Hepatocyte (in vitro differentiated cells): ENCODE data around the gene SHPK. TPM values are rescaled to one million over a fixed set of nuclear protein-coding genes. Genes with fewer than 3 reads are reported as not detected.

Experiments used
- DNase-seq: peaks from one replicate; pipeline ENCODE4 v3.0.0-alpha.2; 2016; ENCODE audit warnings: low spot score
- H2AFZ ChIP-seq: fragments of 200-600 bp; sonication (generic); 2 replicates; pipeline ENCODE4 v1.6.0; 2016; ENCODE audit warnings: antibody characterized with exemption, mild to moderate bottlenecking
- H3K27ac ChIP-seq: fragments of 200-600 bp; sonication (generic); 2 replicates; pipeline ENCODE4 v1.5.1; 2016; ENCODE audit warnings: mild to moderate bottlenecking
- H3K27me3 ChIP-seq: fragments of 200-600 bp; sonication (generic); 2 replicates; pipeline ENCODE4 v1.6.1; 2016
- H3K36me3 ChIP-seq: fragments of 200-600 bp; sonication (generic); replicated peaks from 2 replicates; pipeline ENCODE4 v1.5.1; 2016; ENCODE audit warnings: low read depth; ENCODE audit not compliant: insufficient read depth
- H3K4me1 ChIP-seq: fragments of 200-600 bp; sonication (generic); 2 replicates; pipeline ENCODE4 v1.5.1; 2016; ENCODE audit warnings: mild to moderate bottlenecking, moderate library complexity; ENCODE audit not compliant: insufficient read depth
- H3K4me2 ChIP-seq: fragments of 200-600 bp; sonication (generic); 2 replicates; pipeline ENCODE4 v1.6.0; 2016
- H3K4me3 ChIP-seq: fragments of 200-600 bp; sonication (generic); 2 replicates; pipeline ENCODE4 v1.5.1; 2016; ENCODE audit warnings: mild to moderate bottlenecking
- H3K79me2 ChIP-seq: fragments of 200-600 bp; sonication (generic); 2 replicates; pipeline ENCODE4 v1.6.0; 2017; ENCODE audit warnings: mild to moderate bottlenecking
- H3K9me2 ChIP-seq: fragments of 200-600 bp; sonication (generic); replicated peaks from 2 replicates; pipeline ENCODE4 v1.6.0; 2017; ENCODE audit warnings: mild to moderate bottlenecking; ENCODE audit not compliant: insufficient read depth
- H3K9me3 ChIP-seq: fragments of 200-600 bp; sonication (generic); 2 replicates; pipeline ENCODE4 v1.5.1; 2016; ENCODE audit warnings: low read depth, mild to moderate bottlenecking
- H4K20me1 ChIP-seq: fragments of 200-600 bp; sonication (generic); 2 replicates; pipeline ENCODE4 v1.6.0; 2016; ENCODE audit warnings: mild to moderate bottlenecking; ENCODE audit not compliant: insufficient read depth, poor library complexity, severe bottlenecking
- CTCF ChIP-seq: fragments of 200-600 bp; sonication (generic); IDR thresholded peaks from 2 replicates; pipeline ENCODE4 v1.5.1; 2016; ENCODE audit warnings: antibody characterized with exemption, mild to moderate bottlenecking; ENCODE audit not compliant: poor library complexity
- EZH2 ChIP-seq: fragments of 200-600 bp; sonication (generic); IDR thresholded peaks from 2 replicates; pipeline ENCODE4 v1.6.1; 2016; ENCODE audit warnings: antibody characterized with exemption, mild to moderate bottlenecking, borderline replicate concordance
- EZH2phosphoT487 ChIP-seq: fragments of 200-600 bp; sonication (generic); IDR thresholded peaks from one replicate; pipeline ENCODE4 v1.6.1; 2018; ENCODE audit warnings: antibody characterized with exemption, mild to moderate bottlenecking, low read depth, moderate library complexity; ENCODE audit not compliant: unreplicated experiment, severe bottlenecking
- WGBS: methylation state at CpG from one replicate; pipeline ENCODE4 v1.1.6; 2016; ENCODE audit warnings: low lambda C conversion rate; ENCODE audit errors: missing lambda C conversion rate; 5-methylcytosine and 5-hydroxymethylcytosine counted together
- polyA plus RNA-seq: library from polyadenylated mRNA; unstranded; fragments of >200 nt; fragmentation: Nextera tagmentation; extraction: Ambion mirVana; gene quantifications from 2 replicates; pipeline ENCODE4 v1.2.1, GENCODE V29; 2016
- total RNA-seq: library from RNA; depleted of rRNA; stranded (reverse); fragments of >200 nt; gene quantifications from 2 replicates; pipeline ENCODE4 v1.2.3, GENCODE V29; 2014

Gene SHPK
- total and polyA plus RNA-seq, 2 experiments from 2014 or later = 9.1 to 14.1 TPM

GRCh38 chr17:3665834-3666233, 29.8 kb upstream of the SHPK start:
- peaks cover 34% of the 10 kb centered on the region for H4K20me1 ChIP-seq
- no peak overlapping the region for H3K4me3 ChIP-seq
- peak overlapping the region; percentile 91 for H3K4me2 ChIP-seq
- no peaks in the 10 kb centered on the region for H3K36me3 ChIP-seq
- no peak for DNase-seq
- TF ChIP-seq EZH2phosphoT487 (no peak), CTCF (no peak), EZH2 (no peak)
- WGBS = 97% methylated on average over 5 of the region's 5 CpGs
- no peaks in the 10 kb centered on the region for H3K9me3 ChIP-seq
- no peaks in the 10 kb centered on the region for H3K9me2 ChIP-seq
- no peaks in the 10 kb centered on the region for H3K27me3 ChIP-seq
- H3K27ac ChIP-seq = no peak overlapping the region
- H3K79me2 ChIP-seq = peaks cover 50% of the 10 kb centered on the region
- peaks cover 18% of the 10 kb centered on the region for H3K4me1 ChIP-seq
- H2AFZ ChIP-seq = no peak overlapping the region

- peaks cover 29% of the 10 kb centered on the region for H3K79me2 ChIP-seq
- no peak overlapping the region for H3K4me2 ChIP-seq
- H3K9me3 ChIP-seq = no peaks in the 10 kb centered on the region
- H3K27ac ChIP-seq = no peak overlapping the region
- TF ChIP-seq CTCF = no peak
- no peak for TF ChIP-seq EZH2
- TF ChIP-seq EZH2phosphoT487 = no peak
- WGBS = 91% methylated on average over 31 of the region's 33 CpGs
- DNase-seq = no peak
- H3K4me1 ChIP-seq = peaks cover 30% of the 10 kb centered on the region
- peaks cover 26% of the 10 kb centered on the region for H4K20me1 ChIP-seq
- H3K9me2 ChIP-seq = no peaks in the 10 kb centered on the region
- no peak overlapping the region for H3K4me3 ChIP-seq
- H2AFZ ChIP-seq = no peak overlapping the region
- no peaks in the 10 kb centered on the region for H3K27me3 ChIP-seq
- H3K36me3 ChIP-seq = no peaks in the 10 kb centered on the region
Observed at GRCh38 chr17:3663102-3664011, 27.3 kb upstream of the SHPK start.

GRCh38 chr17:3660311-3660891, 24.4 kb upstream of the SHPK start:
- Histone ChIP-seq H3K4me3 (no peak overlapping the region), H4K20me1 (peaks cover 10% of the 10 kb centered on the region), H2AFZ (no peak overlapping the region), H3K36me3 (no peaks in the 10 kb centered on the region), H3K27ac (peak overlapping the region; percentile 85), H3K9me3 (no peaks in the 10 kb centered on the region), H3K79me2 (peaks cover 8% of the 10 kb centered on the region), H3K9me2 (no peaks in the 10 kb centered on the region), H3K4me2 (no peak overlapping the region), H3K4me1 (peaks cover 19% of the 10 kb centered on the region), H3K27me3 (no peaks in the 10 kb centered on the region)
- DNase-seq = no peak
- TF ChIP-seq CTCF (no peak), EZH2phosphoT487 (no peak), EZH2 (no peak)
- 94% methylated on average over 23 of the region's 23 CpGs for WGBS
